MCF 10A (cell line): ENCODE data around the gene AZI2. TPM values are rescaled to one million over a fixed set of nuclear protein-coding genes. Genes with fewer than 3 reads are reported as not detected.

Experiments
- BruUV-seq: library from RNA; stranded (reverse); fragments of 400-500 nt; replicated peaks from 2 replicates; lab custom pipeline; 2021; lab: Mats Ljungman, UMichigan
- CTCF ChIA-PET: fragments of 300-600 bp; sonication (Branson Sonifier 250); formaldehyde crosslinking; extraction: SDS; loops from one replicate; lab custom pipeline; 2021; ENCODE audit warnings: antibody characterized with exemption, inconsistent platforms; lab: Yijun Ruan, JAX
- POLR2A ChIA-PET: fragments of 300-600, 350-650 bp; sonication (Branson Sonifier 250); formaldehyde crosslinking; extraction: SDS; loops from one replicate; lab custom pipeline; 2020; ENCODE audit warnings: antibody characterized with exemption, inconsistent platforms; lab: Yijun Ruan, JAX
- DNase-seq: peaks from one replicate; pipeline ENCODE4 v3.0.0-alpha.2; 2018; ENCODE audit not compliant: unreplicated experiment
- H3K27ac Mint-ChIP-seq: one replicate; pipeline ENCODE4 v1.8.0; 2022; ENCODE audit warnings: mild to moderate bottlenecking, low read depth, mixed read lengths; ENCODE audit not compliant: unreplicated experiment
- H3K27me3 Mint-ChIP-seq: one replicate; pipeline ENCODE4 v1.8.0; 2022; ENCODE audit warnings: mixed read lengths; ENCODE audit not compliant: insufficient read depth, unreplicated experiment
- H3K36me3 Mint-ChIP-seq: one replicate; pipeline ENCODE4 v1.8.0; 2022; ENCODE audit warnings: mild to moderate bottlenecking, moderate library complexity, mixed read lengths; ENCODE audit not compliant: insufficient read depth, unreplicated experiment
- H3K4me1 Mint-ChIP-seq: one replicate; pipeline ENCODE4 v1.8.0; 2022; ENCODE audit warnings: mixed read lengths; ENCODE audit not compliant: insufficient read depth, unreplicated experiment
- H3K4me3 Mint-ChIP-seq: one replicate; pipeline ENCODE4 v1.8.0; 2022; ENCODE audit warnings: mild to moderate bottlenecking, moderate library complexity, mixed read lengths; ENCODE audit not compliant: unreplicated experiment
- H3K9me3 Mint-ChIP-seq: one replicate; pipeline ENCODE4 v1.8.0; 2022; ENCODE audit warnings: mixed read lengths; ENCODE audit not compliant: unreplicated experiment
- intact Hi-C: fragments of 100-400 bp; cut with micrococcal nuclease; formaldehyde crosslinking; loops from 2 replicates; pipeline ENCODE4 v1.14.1; 2022
- total RNA-seq: library from RNA; stranded (reverse); gene quantifications from 2 replicates; pipeline ENCODE4 v1.2.3, GENCODE V29; 2022
- TF ChIP-seq, protein P1 (sequence below): fragments of 200-600 bp; IDR thresholded peaks from one replicate; pipeline ENCODE4 v1.8.0; 2022; ENCODE audit warnings: antibody characterized with exemption, mild to moderate bottlenecking; ENCODE audit not compliant: unreplicated experiment

The AZI2 gene
- total RNA-seq, 1 experiment from 2014 or later = 177 TPM

DNA sequence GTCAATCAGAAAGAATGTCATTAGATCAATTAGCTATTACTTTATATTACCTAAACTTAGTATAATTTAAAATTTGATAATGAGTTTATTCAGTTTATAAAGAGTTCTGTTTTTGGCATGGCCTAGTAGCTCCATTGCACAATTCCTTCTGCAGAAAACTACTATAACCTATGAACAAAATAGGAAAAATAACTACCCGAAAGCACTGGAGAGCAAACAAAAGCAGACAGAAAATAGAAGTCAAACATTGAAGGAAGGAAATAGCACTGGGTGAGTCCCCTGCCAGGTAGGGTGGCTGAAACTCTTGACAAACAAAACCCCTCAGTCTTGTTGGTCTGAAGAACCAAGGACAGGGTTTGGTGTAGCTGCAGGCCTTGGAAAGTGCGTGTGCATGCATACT is 69.7 kb downstream of the AZI2 start:
- no peak for DNase-seq
- Mint-ChIP-seq H3K27me3 (no peaks in the 10 kb centered on the region), H3K36me3 (peaks cover 7% of the 10 kb centered on the region), H3K27ac (no peak overlapping the region), H3K9me3 (peaks cover 10% of the 10 kb centered on the region), H3K4me3 (no peak overlapping the region), H3K4me1 (peaks cover under 1% of the 10 kb centered on the region)
- ChIA-PET POLR2A (interaction anchor here (0.5 to 0.9 kb wide), 2 partner anchors 18 to 43 kb away, joined by 3 read pairs; no protein-coding TSS in a partner anchor), CTCF (interaction anchor here (0.7 to 2.5 kb wide), 3 partner anchors 9 to 558 kb away, joined by 3 to 8 read pairs (median 3); partner anchors contain the start of gene EOMES)
- TF ChIP-seq, protein P1, sequence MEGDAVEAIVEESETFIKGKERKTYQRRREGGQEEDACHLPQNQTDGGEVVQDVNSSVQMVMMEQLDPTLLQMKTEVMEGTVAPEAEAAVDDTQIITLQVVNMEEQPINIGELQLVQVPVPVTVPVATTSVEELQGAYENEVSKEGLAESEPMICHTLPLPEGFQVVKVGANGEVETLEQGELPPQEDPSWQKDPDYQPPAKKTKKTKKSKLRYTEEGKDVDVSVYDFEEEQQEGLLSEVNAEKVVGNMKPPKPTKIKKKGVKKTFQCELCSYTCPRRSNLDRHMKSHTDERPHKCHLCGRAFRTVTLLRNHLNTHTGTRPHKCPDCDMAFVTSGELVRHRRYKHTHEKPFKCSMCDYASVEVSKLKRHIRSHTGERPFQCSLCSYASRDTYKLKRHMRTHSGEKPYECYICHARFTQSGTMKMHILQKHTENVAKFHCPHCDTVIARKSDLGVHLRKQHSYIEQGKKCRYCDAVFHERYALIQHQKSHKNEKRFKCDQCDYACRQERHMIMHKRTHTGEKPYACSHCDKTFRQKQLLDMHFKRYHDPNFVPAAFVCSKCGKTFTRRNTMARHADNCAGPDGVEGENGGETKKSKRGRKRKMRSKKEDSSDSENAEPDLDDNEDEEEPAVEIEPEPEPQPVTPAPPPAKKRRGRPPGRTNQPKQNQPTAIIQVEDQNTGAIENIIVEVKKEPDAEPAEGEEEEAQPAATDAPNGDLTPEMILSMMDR = no peak
- no TSS peak for BruUV-seq
- intact Hi-C loops = no loop called here

GRCh38 chr3:28273837-28274236 is 74.8 kb downstream of the AZI2 start:
- H3K4me1 Mint-ChIP-seq = no peaks in the 10 kb centered on the region
- no peak overlapping the region for H3K27ac Mint-ChIP-seq
- intact Hi-C loops = no loop called here
- ChIA-PET CTCF (interaction anchor here (1.8 kb wide), 1 partner anchor 562 kb away, joined by 10 read pairs; no protein-coding TSS in a partner anchor), POLR2A (no interaction called here)
- H3K4me3 Mint-ChIP-seq = no peak overlapping the region
- H3K27me3 Mint-ChIP-seq = no peaks in the 10 kb centered on the region
- BruUV-seq = no TSS peak
- TF ChIP-seq, protein P1 = no peak
- H3K36me3 Mint-ChIP-seq = peaks cover 22% of the 10 kb centered on the region
- no peak for DNase-seq
- peaks cover 31% of the 10 kb centered on the region for H3K9me3 Mint-ChIP-seq

Other genes with a start within 250 kb of the AZI2 start
- 31.9 and 35.4 TPM in 2 replicates for gene CMC1, start 107.2 kb downstream of the AZI2 start, total RNA-seq
- gene ZCWPW2, start 103 bp downstream of the AZI2 start, total RNA-seq = 0.77 and 1.0 TPM in 2 replicates